HG03175 (cell line): Measurements from ENCODE around the gene CMTM4.
"Not testable (repeated sequence)": the region's sequence is repeated elsewhere in the genome, so short reads cannot be mapped to it uniquely, and the experiment has no call there.

Source experiments
- ATAC-seq: cut with Tn5 transposase; IDR thresholded peaks from one replicate; pipeline ENCODE4 v1.9.1; 2021; ENCODE audit warnings: mild to moderate bottlenecking, moderate library complexity; ENCODE audit not compliant: unreplicated experiment

Gene CMTM4

GRCh38 chr16:66617728-66618127 is 78.8 kb downstream of the CMTM4 start:
- no peak for ATAC-seq

GRCh38 chr16:66617010-66617434 is 79.5 kb downstream of the CMTM4 start:
- ATAC-seq, result no peak

DNA sequence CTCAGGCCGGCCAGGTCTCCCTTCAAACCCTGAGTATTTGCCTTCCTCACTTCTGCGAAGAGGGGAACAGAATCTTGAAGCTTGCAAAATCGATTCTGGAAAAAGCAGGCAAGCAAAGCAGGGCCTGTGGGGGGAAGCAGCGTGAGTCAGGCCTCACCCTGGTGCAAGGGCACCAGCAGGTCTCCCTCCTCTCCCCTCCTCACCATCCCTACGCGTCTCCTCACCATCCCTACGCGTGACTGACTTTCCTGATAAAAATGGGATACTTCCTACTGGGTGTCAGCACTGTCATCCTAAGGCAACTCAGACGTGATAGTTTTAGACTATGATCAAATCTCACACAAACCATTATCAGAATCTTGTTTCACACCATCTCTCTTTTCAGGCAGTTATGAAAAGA is 80.0 kb downstream of the CMTM4 start:
- ATAC-seq, result no peak

DNA sequence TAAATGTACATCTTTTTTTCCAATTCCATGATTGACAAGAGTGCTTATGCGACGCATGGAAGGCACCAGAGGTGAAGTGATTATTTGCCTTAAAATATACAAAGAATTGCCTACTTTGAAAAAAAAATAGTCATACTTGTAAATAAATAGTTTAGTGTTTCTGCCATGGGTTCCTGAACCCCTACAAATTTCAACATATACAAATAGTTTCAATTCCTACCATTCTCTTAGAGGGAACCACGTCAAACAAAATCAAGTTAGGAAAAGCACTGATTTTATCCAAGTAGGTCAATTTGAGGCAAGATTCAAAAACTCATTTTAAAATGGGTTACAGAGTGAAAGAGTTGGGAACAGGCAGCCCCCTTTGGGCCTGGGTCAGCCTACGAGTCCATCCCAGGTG is 80.4 kb downstream of the CMTM4 start:
- ATAC-seq, result no peak

DNA sequence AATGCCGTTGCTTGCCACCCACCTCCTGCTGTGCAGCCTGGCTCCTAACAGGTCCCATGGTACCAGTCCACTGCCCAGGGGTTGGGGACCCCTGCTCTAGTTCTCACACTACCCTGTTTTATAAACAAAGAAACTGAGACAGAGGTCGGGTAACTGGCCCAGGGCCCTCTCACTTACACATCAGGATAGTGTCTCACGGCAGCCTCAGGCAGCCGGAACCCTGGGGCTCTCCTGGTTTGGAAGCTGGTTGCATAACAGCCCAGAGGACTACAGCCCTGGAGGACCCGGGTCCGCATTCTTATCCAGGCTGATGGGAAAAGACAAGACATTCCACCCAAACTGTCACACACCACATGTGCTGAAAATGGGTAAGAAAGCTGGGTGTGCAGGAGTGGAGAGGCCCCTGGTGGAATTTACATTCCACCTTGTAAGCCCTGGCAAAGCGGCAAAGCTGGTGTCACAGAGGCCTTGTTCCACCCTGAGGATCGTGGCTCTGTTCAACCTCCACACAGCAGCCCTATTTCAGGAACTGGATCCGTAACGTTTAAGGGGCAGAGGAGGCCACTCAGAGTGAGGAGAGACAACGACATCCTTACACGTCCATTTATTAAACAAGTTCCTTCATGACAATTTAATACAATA is 82.3 kb downstream of the CMTM4 start:
- ATAC-seq, result no peak

GRCh38 chr16:66612422-66612821 is 84.1 kb downstream of the CMTM4 start:
- no peak for ATAC-seq

DNA sequence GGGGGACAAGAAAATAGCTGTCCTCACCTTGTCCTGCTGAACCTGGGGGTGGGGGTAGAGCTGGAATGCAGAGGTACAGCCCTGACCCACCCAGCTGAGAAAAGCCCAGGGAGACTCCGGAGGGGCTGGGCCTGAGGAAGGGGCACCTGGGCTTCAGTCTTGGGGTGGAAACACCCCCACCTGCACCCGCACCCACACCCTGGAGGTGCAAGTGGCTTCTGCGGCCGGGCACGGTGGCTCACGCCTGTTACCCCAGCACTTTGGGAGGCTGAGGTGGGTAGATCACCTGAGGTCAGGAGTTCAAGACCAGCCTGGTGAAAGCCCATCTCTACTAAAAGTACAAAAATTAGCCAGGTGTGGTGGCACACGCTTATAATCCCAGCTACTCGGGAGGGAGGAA is 84.6 kb downstream of the CMTM4 start:
- not testable (repeated sequence) for ATAC-seq

GRCh38 chr16:66610111-66610820 is 86.3 kb downstream of the CMTM4 start:
- ATAC-seq, result no peak

DNA sequence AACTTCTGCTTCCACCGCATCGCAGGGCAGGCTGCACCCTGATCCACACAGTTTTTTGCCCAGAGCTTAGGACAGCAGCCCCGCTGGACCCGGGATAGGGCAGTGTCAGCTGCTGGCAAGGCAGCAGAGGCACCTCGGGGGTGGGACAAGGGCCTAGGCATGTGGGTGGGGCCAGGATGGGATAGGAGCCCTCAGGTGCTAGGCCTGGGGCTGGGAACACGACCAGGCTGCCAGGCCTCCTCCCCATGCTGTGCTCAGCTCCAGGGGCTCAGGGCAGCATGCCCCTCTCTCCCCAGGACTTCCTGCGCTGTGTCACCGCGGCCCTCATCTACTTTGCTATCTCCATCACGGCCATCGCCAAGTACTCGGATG is 87.4 kb downstream of the CMTM4 start:
- ATAC-seq, result no peak

- ATAC-seq, result no peak
Observed at GRCh38 chr16:66608241-66609138, 88.1 kb downstream of the CMTM4 start.

GRCh38 chr16:66605979-66606751 is 90.4 kb downstream of the CMTM4 start:
- peak; percentile 59 for ATAC-seq

- peak; percentile 2 for ATAC-seq
Observed at GRCh38 chr16:66605177-66605978, 91.2 kb downstream of the CMTM4 start.

- ATAC-seq, result peak; percentile 50
Observed at GRCh38 chr16:66604376-66605176, 92.0 kb downstream of the CMTM4 start, which contains the start of gene CMTM3. TSS of gene CMTM3 (plus strand) at chr16:66604704. CDS start at chr16:66604806, 102 bp downstream.

DNA sequence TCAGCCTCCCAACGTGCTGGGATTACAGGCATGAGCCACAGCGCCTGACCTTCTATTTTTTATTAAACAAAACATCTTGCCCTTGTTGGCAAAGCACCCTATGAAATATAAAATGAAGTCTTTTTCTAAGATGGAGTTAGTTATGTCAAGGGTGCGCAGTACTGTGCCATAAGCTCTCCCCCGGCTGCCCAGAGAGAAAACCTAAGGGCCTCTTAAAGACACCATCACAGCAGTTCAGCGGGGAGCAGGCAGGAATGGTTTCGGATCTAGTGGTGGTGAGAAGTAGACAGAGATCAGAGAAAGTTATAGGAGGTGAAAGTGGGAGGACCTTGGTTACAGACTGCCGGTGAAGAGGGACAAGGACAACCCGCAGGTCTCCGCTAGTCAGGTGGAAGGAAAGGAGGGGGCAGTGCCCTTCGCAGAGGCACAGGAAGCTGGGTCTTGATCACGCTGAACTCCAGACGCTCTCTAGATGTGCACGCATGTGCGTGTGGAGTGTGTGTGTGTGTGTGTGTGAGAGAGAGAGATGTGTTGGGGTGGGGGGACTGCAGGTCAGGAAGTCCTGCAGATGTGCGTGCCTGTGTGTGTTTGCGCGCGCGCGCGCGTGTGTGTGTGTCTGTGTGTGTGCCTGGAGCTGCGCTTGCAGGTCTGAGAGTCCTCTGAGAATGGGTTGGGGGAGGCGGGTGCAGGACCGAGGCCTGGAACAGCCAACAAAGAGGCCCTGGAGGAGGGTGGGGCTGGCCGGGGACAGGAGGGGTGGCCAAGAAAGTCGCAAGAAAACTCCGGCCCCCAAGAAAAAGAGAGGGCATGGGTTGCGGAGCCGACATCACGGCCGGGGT is 92.8 kb downstream of the CMTM4 start:
- peak; percentile 24 for ATAC-seq

DNA sequence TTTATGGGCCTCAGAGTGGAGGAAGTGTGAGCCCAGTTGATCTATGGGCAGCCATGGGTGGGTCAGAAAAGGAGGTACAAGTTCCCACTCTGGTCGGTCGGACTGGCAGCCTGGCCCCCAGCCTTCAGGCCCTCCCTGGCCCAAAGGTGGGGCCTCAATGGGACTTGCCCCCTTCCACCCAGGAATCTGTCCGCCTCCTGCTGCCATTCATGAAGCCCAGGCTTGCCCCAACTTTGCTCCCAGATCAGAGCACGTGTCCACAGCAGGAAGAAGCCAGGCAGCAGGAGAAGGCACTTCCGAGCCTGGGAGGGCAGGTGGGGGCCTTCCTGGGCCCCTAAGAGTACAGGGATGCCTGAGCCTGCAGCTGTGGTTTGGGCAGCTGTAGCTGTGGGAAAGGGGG is 95.1 kb downstream of the CMTM4 start:
- no peak for ATAC-seq

DNA sequence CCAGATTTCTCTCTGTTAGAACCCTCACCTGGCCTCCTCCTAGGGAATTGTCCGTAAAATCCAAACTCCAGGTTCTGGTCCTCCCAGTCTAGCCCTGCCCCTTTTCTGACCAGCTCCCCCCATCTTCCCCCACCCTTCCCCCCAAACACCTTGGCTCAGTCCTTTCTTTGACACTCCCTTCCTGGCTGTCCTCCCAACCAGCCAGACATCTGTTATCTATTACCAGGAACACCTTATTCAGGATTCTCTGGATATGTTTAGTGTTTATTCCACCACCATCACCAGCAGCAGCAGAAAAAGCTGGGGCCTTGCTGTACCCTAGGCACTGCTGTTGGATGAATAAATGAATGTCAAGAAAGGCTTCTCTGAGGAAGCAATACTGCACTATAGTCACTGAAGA is 96.1 kb downstream of the CMTM4 start:
- ATAC-seq, result no peak

GRCh38 chr16:66599726-66600125 is 96.8 kb downstream of the CMTM4 start:
- ATAC-seq, result no peak

GRCh38 chr16:66598111-66598510 is 98.4 kb downstream of the CMTM4 start:
- no peak for ATAC-seq
